ENCODE data around the gene TSKU.

The TSKU gene

GRCh38 chr11:76773921-76774361 is 9.2 kb upstream of the TSKU start:
- H3K9me3 ChIP-seq (replicated peaks; ENCODE audit: low read length) = peaks cover 4% of the 10 kb centered on the region
- peaks cover 20% of the 10 kb centered on the region for H3K27me3 ChIP-seq (ENCODE audit: control insufficient read depth, insufficient read depth, low read length)
- no peaks in the 10 kb centered on the region for H3K36me3 ChIP-seq (ENCODE audit: insufficient read depth, low read length)
- H3K9ac ChIP-seq (ENCODE audit: low read depth, low read length) = no peak overlapping the region
- no peak overlapping the region for H3K4me3 ChIP-seq (ENCODE audit: low read length)
- peaks cover 38% of the 10 kb centered on the region for H3K4me1 ChIP-seq (ENCODE audit: control insufficient read depth, insufficient read depth, low read length)
- no peak overlapping the region for H3K4me2 ChIP-seq (ENCODE audit: low read length)

DNA sequence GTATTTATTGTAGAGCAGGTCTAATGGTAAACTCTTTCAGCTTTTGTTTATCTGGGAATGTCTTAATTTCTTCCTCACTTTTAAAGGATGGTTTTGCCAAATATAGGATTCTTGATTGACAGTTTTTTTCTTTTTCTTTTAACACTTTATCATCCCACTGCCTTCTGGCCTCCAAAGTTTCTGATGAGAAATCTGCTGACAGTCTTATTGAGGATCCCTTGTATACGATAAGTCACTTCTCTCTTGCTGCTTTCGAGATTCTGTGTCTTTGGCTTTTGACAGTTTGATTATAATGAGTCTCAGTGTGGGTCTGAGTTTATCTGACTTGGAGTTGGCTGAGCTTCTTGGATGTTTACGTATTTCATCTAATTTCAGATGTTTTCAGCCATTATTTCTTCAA is 6.7 kb upstream of the TSKU start:
- Histone ChIP-seq H3K9me3 (replicated peaks; ENCODE audit: low read length) (peaks cover 4% of the 10 kb centered on the region), H3K4me3 (ENCODE audit: low read length) (no peak overlapping the region), H3K4me1 (ENCODE audit: control insufficient read depth, insufficient read depth, low read length) (peaks cover 13% of the 10 kb centered on the region), H3K27me3 (ENCODE audit: control insufficient read depth, insufficient read depth, low read length) (peaks cover 38% of the 10 kb centered on the region), H3K9ac (ENCODE audit: low read depth, low read length) (no peak overlapping the region), H3K4me2 (ENCODE audit: low read length) (no peak overlapping the region), H3K36me3 (ENCODE audit: insufficient read depth, low read length) (no peaks in the 10 kb centered on the region)

DNA sequence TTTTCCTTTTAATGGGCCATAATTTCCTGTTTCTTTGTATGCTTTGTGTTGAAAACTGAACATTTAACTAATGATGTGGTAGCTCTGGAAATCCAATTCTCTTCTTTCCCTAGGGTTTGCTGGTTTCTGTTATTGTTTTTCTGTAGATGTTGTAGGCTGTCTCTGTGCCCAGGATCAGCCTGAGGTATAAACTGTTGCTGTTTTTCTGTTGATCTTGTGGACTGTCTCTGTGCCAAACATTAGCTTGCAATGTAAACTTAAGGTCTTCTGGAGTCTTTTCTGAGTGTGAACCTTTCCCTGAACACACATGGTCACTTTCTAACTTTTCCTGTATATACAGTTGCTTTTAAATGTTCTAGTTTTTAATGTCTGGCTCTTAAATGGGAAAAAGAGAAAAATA is 5.9 kb upstream of the TSKU start:
- no peaks in the 10 kb centered on the region for H3K36me3 ChIP-seq (ENCODE audit: insufficient read depth, low read length)
- H3K9ac ChIP-seq (ENCODE audit: low read depth, low read length) = no peak overlapping the region
- H3K4me1 ChIP-seq (ENCODE audit: control insufficient read depth, insufficient read depth, low read length) = peaks cover 8% of the 10 kb centered on the region
- peaks cover 4% of the 10 kb centered on the region for H3K9me3 ChIP-seq (replicated peaks; ENCODE audit: low read length)
- no peak overlapping the region for H3K4me3 ChIP-seq (ENCODE audit: low read length)
- H3K27me3 ChIP-seq (ENCODE audit: control insufficient read depth, insufficient read depth, low read length) = peaks cover 38% of the 10 kb centered on the region
- no peak overlapping the region for H3K4me2 ChIP-seq (ENCODE audit: low read length)

DNA sequence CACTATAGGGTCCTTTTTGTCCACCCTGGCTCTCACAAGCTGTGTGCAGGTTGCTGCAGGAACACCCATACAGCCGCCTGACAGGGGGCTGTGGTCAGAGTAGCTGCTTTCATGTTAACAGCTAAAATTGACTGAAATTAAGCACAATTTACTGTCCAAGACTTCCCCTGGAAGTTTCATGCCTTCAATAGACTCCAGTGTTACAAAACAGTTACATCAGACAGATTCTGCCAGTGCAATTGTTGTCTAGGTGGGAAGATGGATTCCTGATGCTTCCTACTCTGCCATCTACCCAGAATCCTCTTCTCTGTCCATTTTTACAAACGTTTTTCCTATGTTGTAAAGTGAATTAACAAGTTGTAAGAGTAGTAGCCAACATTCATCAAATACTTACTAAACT is 5.3 kb upstream of the TSKU start:
- Histone ChIP-seq H3K36me3 (ENCODE audit: insufficient read depth, low read length) (no peaks in the 10 kb centered on the region), H3K4me1 (ENCODE audit: control insufficient read depth, insufficient read depth, low read length) (peaks cover 3% of the 10 kb centered on the region), H3K9me3 (replicated peaks; ENCODE audit: low read length) (peaks cover 4% of the 10 kb centered on the region), H3K4me3 (ENCODE audit: low read length) (no peak overlapping the region), H3K4me2 (ENCODE audit: low read length) (no peak overlapping the region), H3K27me3 (ENCODE audit: control insufficient read depth, insufficient read depth, low read length) (peaks cover 38% of the 10 kb centered on the region), H3K9ac (ENCODE audit: low read depth, low read length) (no peak overlapping the region)

DNA sequence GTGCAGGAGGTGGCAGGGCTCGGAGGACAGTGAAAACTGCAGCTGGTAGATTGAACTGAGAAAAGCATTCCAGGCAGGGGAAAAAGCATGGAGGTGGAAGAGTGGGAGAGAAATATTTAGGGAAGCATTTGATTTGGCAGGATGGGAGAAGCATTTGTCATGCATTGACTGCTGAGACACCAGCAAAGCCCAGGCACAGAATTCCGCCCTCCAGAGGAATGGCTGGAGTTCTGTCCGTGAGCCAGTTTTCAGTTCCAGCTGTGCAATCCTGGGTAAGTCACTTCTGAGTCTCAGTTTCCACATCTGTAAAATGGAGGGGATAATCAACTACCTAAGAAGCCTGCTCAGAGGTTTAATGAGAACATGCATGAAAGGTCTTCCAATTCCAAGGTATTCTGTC is 4.3 kb upstream of the TSKU start:
- peaks cover 4% of the 10 kb centered on the region for H3K9me3 ChIP-seq (replicated peaks; ENCODE audit: low read length)
- H3K36me3 ChIP-seq (ENCODE audit: insufficient read depth, low read length) = no peaks in the 10 kb centered on the region
- H3K4me3 ChIP-seq (ENCODE audit: low read length) = no peak overlapping the region
- no peak overlapping the region for H3K4me2 ChIP-seq (ENCODE audit: low read length)
- peaks cover 38% of the 10 kb centered on the region for H3K27me3 ChIP-seq (ENCODE audit: control insufficient read depth, insufficient read depth, low read length)
- peaks cover 6% of the 10 kb centered on the region for H3K4me1 ChIP-seq (ENCODE audit: control insufficient read depth, insufficient read depth, low read length)
- no peak overlapping the region for H3K9ac ChIP-seq (ENCODE audit: low read depth, low read length)

DNA sequence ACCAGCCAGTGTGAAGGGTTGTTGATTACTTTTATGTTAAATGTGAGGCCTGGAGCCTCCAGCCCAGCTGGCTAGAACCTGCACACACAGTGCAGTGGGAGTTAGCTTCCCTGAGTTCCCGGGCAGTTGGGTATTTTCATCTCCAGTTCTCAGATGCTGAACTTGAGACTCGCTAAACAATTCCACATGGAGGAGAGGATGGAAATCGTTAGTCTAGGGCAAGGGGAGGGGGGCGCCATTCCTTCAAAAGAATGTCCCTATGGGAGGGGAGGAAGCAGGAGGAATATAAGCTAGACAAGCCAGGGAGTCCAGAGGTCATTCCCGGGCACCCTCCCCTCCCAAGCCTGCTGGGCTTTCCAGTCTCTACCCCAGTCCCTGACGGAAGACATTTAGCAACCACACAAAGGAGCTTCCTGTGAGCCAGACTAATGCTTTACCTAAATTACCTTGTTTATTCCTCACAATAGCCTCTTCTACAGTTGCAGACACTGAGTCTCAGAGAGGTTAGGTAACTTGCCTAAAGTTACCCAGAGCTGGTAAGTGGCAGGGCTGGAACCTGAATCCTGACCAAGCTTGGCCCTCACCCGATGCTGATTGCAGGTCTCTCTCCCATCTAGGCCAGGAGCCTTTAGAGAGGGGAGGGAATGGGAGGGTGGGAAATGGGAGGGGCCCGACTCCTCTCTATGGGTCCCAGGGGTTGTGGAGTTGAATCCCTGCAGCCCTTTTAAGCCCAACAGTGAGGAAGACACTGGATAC is 1.9 kb upstream of the TSKU start:
- no peaks in the 10 kb centered on the region for H3K36me3 ChIP-seq (ENCODE audit: insufficient read depth, low read length)
- H3K4me3 ChIP-seq (ENCODE audit: low read length) = no peak overlapping the region

DNA sequence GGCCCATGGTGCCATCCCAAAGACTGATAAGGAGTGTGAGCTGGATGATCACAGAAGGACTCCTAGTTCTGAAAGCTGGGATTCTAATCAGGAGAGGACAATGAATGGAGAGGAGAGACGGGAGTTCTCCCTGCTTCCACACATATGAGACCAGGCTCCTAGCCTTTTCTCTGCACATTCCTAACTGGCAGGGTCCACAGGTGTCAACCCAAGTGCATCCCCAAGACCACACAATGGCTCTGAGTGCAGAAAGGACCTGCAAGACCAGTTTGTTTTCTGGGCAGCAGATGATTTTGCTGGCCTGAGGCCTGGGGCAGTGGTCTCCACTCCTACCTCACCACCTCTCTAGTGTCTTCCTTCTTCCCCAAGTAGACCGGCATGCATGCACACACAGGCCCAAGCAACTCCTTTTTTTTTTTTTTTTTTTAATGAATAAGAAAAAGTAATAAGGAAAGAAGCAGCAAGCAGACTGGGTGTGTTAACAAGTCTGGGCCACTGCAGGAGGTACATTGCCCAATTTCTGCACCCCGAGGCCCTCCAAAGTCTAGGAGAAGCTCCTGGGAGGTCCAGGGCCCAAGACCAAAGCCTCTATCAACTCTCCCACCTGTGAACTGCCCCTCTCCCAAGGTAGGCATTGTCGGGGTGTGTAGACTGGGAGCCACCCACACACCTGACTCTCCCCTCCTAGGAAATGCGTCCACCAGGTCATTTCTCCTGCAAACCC is 1.2 kb upstream of the TSKU start:
- peaks cover 34% of the 10 kb centered on the region for H3K27me3 ChIP-seq (ENCODE audit: control insufficient read depth, insufficient read depth, low read length)

More for the DNA sequence above, 1.9 kb upstream of the TSKU start:
- Histone ChIP-seq H3K4me1 (ENCODE audit: control insufficient read depth, insufficient read depth, low read length) (peaks cover 11% of the 10 kb centered on the region), H3K9me3 (replicated peaks; ENCODE audit: low read length) (peaks cover 4% of the 10 kb centered on the region), H3K27me3 (ENCODE audit: control insufficient read depth, insufficient read depth, low read length) (peaks cover 38% of the 10 kb centered on the region), H3K9ac (ENCODE audit: low read depth, low read length) (no peak overlapping the region), H3K4me2 (ENCODE audit: low read length) (no peak overlapping the region)

DNA sequence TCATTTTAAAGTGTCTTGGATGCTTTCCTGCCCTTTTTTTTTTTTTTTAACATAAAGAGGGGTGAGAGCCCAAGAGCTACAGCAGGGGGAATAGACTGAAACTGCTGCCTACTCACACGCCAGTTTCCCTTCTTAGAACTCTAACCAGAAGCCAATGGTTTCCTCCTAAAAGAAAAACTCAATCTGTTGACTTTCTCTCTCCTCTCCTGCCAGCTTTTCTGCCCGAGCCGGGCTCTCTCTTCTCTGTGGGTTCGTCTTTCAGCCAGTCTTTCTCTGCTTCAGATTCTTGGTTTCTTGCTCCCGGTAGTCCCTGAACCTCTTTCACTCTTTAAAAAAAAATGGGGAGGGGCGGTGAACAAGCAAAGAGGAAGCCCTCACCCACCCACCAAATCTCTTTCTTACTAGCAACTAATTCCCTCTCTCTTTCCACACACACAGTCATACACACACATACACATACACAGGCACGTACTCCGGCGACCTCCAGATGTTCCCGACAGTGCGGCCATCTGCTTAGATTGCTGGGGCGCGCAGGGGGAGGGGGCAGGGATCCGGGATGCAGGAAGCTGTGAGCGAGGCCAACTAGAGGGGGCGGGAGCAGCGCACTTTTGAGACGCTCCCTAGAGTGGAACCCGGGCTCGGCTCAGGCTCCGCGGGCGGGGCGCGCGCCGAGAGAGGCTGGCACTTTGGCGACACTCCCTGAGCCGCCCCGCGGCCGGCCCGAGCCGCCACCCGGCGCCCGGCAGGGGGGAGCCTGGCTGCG is 444 bp upstream of the TSKU start:
- Histone ChIP-seq H3K4me1 (ENCODE audit: control insufficient read depth, insufficient read depth, low read length) (peaks cover 11% of the 10 kb centered on the region), H3K4me2 (ENCODE audit: low read length) (peak overlapping the region; percentile 98), H3K9me3 (replicated peaks; ENCODE audit: low read length) (no peaks in the 10 kb centered on the region), H3K4me3 (ENCODE audit: low read length) (peak overlapping the region; percentile 91), H3K27me3 (ENCODE audit: control insufficient read depth, insufficient read depth, low read length) (peaks cover 30% of the 10 kb centered on the region), H3K36me3 (ENCODE audit: insufficient read depth, low read length) (no peaks in the 10 kb centered on the region), H3K9ac (ENCODE audit: low read depth, low read length) (peak overlapping the region; percentile 91)

More for the DNA sequence above, 1.2 kb upstream of the TSKU start:
- peak overlapping the region; percentile 98 for H3K4me2 ChIP-seq (ENCODE audit: low read length)
- H3K36me3 ChIP-seq (ENCODE audit: insufficient read depth, low read length) = no peaks in the 10 kb centered on the region
- no peaks in the 10 kb centered on the region for H3K9me3 ChIP-seq (replicated peaks; ENCODE audit: low read length)
- peaks cover 11% of the 10 kb centered on the region for H3K4me1 ChIP-seq (ENCODE audit: control insufficient read depth, insufficient read depth, low read length)
- peak overlapping the region; percentile 74 for H3K9ac ChIP-seq (ENCODE audit: low read depth, low read length)
- peak overlapping the region; percentile 91 for H3K4me3 ChIP-seq (ENCODE audit: low read length)

GRCh38 chr11:76783896-76784813 is 999 bp downstream of the TSKU start:
- peak overlapping the region; percentile 98 for H3K4me2 ChIP-seq (ENCODE audit: low read length)
- peak overlapping the region; percentile 91 for H3K4me3 ChIP-seq (ENCODE audit: low read length)
- H3K9ac ChIP-seq (ENCODE audit: low read depth, low read length) = peak overlapping the region; percentile 91
- peaks cover 11% of the 10 kb centered on the region for H3K4me1 ChIP-seq (ENCODE audit: control insufficient read depth, insufficient read depth, low read length)
- H3K9me3 ChIP-seq (replicated peaks; ENCODE audit: low read length) = no peaks in the 10 kb centered on the region
- H3K27me3 ChIP-seq (ENCODE audit: control insufficient read depth, insufficient read depth, low read length) = peaks cover 15% of the 10 kb centered on the region
- H3K36me3 ChIP-seq (ENCODE audit: insufficient read depth, low read length) = no peaks in the 10 kb centered on the region

DNA sequence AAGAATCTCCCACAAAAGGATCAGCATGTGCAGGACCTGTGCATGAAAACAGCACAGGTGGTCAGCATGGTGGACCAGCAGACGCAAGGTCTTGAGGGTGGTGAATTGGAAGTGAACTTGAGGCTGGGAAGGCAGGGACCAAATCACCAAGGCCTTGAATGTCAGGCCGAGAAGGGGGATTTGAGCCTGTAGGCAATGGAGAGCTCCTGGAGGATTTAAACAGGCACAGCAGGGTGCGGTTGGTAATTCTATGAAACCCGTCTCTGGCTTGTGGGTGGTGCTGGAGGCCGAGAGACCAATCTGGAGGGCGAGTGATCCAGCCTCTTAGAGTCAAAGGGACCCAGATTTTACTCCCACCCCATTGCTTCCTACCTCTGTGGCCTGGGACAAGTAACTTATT is 2.4 kb downstream of the TSKU start:
- no peak overlapping the region for H3K9ac ChIP-seq (ENCODE audit: low read depth, low read length)
- no peaks in the 10 kb centered on the region for H3K9me3 ChIP-seq (replicated peaks; ENCODE audit: low read length)
- H3K27me3 ChIP-seq (ENCODE audit: control insufficient read depth, insufficient read depth, low read length) = peaks cover 5% of the 10 kb centered on the region
- H3K36me3 ChIP-seq (ENCODE audit: insufficient read depth, low read length) = no peaks in the 10 kb centered on the region
- H3K4me1 ChIP-seq (ENCODE audit: control insufficient read depth, insufficient read depth, low read length) = peaks cover 11% of the 10 kb centered on the region
- no peak overlapping the region for H3K4me2 ChIP-seq (ENCODE audit: low read length)
- H3K4me3 ChIP-seq (ENCODE audit: low read length) = no peak overlapping the region
